Fibroblast of the conjunctiva (primary cell): ENCODE measurements around the gene SPINK6.

Experiments used
- DNase-seq: peaks from one replicate; pipeline ENCODE4 v3.0.0-alpha.2; 2010; ENCODE audit warnings: low read depth

SPINK6 gene

GRCh38 chr5:148224117-148224742, 21.4 kb downstream of the SPINK6 start:
- no peak for DNase-seq

GRCh38 chr5:148228392-148228984, 25.6 kb downstream of the SPINK6 start:
- no peak for DNase-seq

- DNase-seq, result no peak
Observed at GRCh38 chr5:148229840-148230239, 27.0 kb downstream of the SPINK6 start.

- DNase-seq, result no peak
Observed at GRCh38 chr5:148230240-148230639, 27.4 kb downstream of the SPINK6 start.

GRCh38 chr5:148237785-148238417, 35.1 kb downstream of the SPINK6 start:
- no peak for DNase-seq

- no peak for DNase-seq
Observed at GRCh38 chr5:148238418-148238794, 35.6 kb downstream of the SPINK6 start, which contains the start of gene MARCOL. Gene MARCOL (plus strand): TSS chr5:148238525. CDS start chr5:148238598, 73 bp downstream.

- DNase-seq, result no peak
Observed at GRCh38 chr5:148248894-148249293, 46.1 kb downstream of the SPINK6 start.

GRCh38 chr5:148255456-148255855, 52.6 kb downstream of the SPINK6 start:
- DNase-seq, result no peak

GRCh38 chr5:148259288-148259687, 56.4 kb downstream of the SPINK6 start:
- no peak for DNase-seq

- no peak for DNase-seq
Observed at GRCh38 chr5:148261221-148261620, 58.4 kb downstream of the SPINK6 start.
